Measurements from ENCODE around the gene WDR33. TPM values are rescaled to one million over a fixed set of nuclear protein-coding genes. Genes with fewer than 3 reads are reported as not detected.

Gene WDR33
- polyA plus RNA-seq, 3 donors from 2014 or later = 18.6 to 49.8 (median 22.6) TPM

DNA sequence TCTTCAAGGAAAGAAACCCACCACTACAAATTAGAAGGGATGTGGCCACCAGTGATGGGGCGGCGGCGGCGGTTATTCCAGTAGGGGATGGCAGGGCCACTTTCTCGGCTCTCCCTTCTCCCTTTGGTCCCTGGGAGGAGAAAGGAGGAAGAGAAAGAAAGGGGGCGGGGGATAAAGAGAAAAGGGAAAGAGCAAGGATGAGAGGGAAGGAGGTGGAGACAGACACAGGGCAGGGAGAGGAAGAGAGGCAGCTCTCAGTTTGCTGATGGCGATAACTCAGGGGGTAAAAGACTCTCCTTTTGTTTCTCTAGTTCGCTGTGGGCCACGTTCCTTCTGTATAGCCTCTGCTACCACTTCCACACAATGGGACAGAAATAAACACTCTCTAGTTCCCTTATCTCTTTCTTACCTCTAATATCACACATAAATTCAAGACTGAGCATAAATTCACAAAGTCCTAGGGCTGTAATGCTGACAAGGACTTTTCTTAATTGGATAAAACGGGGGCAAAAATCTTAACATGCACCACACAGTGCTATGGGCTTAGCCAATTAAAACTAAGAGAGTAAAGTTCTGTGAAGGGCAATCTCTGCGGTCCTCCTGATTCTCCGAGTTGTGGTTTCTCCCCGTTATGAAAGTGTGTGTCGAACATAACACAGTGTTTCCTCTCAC is 95.1 kb downstream of the WDR33 start:
- H3K4me3 Mint-ChIP-seq = no peak overlapping the region
- H3K27ac Mint-ChIP-seq = peak overlapping the region in 2 of 6 donors; percentile 31 to 79
- H3K36me3 Mint-ChIP-seq = peaks cover 17 to 28% (median 17%) of the 10 kb centered on the region in 3 donors
- H3K4me1 Mint-ChIP-seq = no peaks in the 10 kb centered on the region
- H3K27me3 Mint-ChIP-seq (ENCODE audit: low read depth in 3 of 3) = peaks cover 1 to 3% (median 2%) of the 10 kb centered on the region in 3 donors
- no peaks in the 10 kb centered on the region for H3K9me3 Mint-ChIP-seq
- DNase-seq = no peak

DNA sequence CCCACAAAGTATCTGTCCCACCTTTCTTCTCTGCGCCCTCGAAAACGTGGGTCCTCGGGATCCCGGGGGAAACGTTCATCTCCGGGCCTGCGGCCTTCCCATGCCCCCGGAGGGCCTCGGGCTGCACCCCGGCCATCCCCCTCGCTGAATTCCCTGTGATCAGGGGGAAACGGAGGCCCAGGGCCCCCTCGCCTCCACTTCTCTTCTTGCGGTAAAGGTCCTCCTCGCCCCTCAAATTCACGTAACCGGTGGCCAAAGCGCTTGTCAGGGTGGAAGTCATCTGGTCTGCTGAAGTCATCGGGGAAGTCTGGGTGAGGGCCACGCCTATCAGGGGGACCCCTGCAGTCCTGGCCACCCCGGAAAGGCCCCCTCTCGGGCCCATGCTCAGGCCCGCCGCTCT is 97.4 kb downstream of the WDR33 start:
- no peak overlapping the region for H3K4me3 Mint-ChIP-seq
- H3K27ac Mint-ChIP-seq = no peak overlapping the region
- H3K36me3 Mint-ChIP-seq = peaks cover 13 to 31% (median 15%) of the 10 kb centered on the region in 3 donors
- peaks cover 0 to 3% (median 2%) of the 10 kb centered on the region in 3 donors for H3K27me3 Mint-ChIP-seq (ENCODE audit: low read depth in 3 of 3)
- DNase-seq = no peak
- no peaks in the 10 kb centered on the region for H3K4me1 Mint-ChIP-seq
- H3K9me3 Mint-ChIP-seq = no peaks in the 10 kb centered on the region

DNA sequence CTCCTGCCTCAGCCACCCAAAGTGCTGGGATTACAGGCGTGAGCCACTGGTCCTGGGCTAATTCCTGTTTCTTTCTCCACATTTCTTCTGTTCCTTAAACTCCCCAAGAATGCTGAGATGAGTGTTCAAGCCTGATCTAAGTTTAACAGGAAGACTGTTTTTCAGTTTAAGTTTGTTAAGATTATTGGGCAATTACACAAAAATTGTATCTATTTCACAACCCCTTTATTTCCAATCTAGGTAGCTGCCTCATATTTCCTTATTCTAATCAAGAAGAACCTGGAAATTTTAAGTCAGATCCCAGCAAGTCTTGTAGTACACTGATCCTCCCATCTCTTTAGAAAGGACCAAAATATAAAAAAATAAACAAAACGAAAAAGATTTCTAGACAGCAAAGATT is 98.0 kb downstream of the WDR33 start:
- DNase-seq = no peak
- no peak overlapping the region for H3K4me3 Mint-ChIP-seq
- H3K9me3 Mint-ChIP-seq = no peaks in the 10 kb centered on the region
- no peaks in the 10 kb centered on the region for H3K4me1 Mint-ChIP-seq
- H3K27ac Mint-ChIP-seq = peak overlapping the region in 1 of 6 donors; percentile 49
- H3K36me3 Mint-ChIP-seq = peaks cover 10 to 28% (median 11%) of the 10 kb centered on the region in 3 donors
- H3K27me3 Mint-ChIP-seq (ENCODE audit: low read depth in 3 of 3) = peaks cover 0 to 3% (median 2%) of the 10 kb centered on the region in 3 donors

DNA sequence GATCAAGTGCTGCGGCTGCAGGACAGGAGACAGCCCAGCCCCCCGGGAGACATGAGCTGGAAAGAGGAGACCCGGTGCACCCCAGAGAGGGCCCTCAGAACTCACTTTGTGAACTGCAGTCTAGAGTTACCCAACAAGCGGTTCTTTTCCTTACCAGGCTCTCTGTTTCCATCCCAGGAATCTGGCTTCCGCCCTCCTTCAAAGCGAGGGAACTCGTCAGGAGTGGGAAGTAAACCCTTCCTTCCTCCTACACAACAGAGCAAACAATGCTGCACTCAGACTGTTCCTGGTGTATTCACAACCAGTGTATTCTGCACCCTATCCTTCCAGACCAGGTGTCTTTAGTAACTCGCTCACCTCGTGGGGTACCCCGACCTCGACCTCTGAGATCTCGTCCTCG is 101.6 kb downstream of the WDR33 start:
- Mint-ChIP-seq H3K4me1 (peaks cover 12 to 19% of the 10 kb centered on the region in 2 donors), H3K36me3 (peaks cover 4 to 30% (median 15%) of the 10 kb centered on the region in 3 donors), H3K9me3 (no peaks in the 10 kb centered on the region), H3K27me3 (ENCODE audit: low read depth in 3 of 3) (peaks cover 0 to 3% (median under 1%) of the 10 kb centered on the region in 3 donors), H3K27ac (peak overlapping the region in 1 of 6 donors; percentile 61), H3K4me3 (no peak overlapping the region)
- no peak for DNase-seq

DNA sequence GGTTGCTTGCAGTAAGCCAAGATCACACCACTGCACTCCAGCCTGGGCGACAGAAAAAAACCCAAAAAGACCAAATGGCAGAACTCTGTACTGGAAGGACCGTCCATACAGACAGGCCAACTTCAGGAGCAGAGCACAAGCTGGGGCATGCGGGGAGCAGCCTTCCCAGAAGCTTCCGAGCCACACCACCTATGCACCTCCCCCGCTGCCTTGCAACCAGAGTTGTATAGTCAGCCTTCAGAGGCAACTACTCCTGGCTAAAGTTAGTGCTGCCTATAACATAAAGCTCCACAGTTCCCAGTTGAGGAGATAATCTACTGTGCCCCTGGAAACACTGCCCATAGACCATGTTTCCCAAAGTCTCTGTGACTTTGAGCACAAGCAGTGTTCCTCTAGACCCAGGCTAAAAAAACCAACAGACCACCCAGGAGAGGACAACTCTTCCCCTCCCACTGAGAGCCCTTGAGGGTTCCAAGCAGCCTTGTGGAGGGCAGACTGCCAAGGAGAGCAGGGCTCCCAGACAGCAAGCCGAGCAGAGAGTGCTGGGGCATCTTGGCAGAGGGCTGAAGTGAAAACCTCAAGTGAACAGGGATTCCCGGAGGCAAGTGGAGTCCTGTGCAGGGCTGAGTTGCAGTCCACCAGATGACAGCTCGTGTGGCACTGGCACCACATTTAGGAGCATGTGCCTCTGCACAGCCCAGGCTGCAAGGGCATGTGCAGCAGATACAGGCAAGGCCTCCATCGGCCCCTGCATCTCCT is 102.9 kb downstream of the WDR33 start:
- peaks cover 0 to 3% (median 0%) of the 10 kb centered on the region in 3 donors for H3K27me3 Mint-ChIP-seq (ENCODE audit: low read depth in 3 of 3)
- peak overlapping the region in 2 of 6 donors; percentile 21 to 77 for H3K27ac Mint-ChIP-seq
- DNase-seq = no peak
- H3K4me3 Mint-ChIP-seq = no peak overlapping the region
- peaks cover 22 to 32% of the 10 kb centered on the region in 2 donors for H3K4me1 Mint-ChIP-seq
- no peaks in the 10 kb centered on the region for H3K9me3 Mint-ChIP-seq
- H3K36me3 Mint-ChIP-seq = peaks cover 4 to 27% (median 14%) of the 10 kb centered on the region in 3 donors

DNA sequence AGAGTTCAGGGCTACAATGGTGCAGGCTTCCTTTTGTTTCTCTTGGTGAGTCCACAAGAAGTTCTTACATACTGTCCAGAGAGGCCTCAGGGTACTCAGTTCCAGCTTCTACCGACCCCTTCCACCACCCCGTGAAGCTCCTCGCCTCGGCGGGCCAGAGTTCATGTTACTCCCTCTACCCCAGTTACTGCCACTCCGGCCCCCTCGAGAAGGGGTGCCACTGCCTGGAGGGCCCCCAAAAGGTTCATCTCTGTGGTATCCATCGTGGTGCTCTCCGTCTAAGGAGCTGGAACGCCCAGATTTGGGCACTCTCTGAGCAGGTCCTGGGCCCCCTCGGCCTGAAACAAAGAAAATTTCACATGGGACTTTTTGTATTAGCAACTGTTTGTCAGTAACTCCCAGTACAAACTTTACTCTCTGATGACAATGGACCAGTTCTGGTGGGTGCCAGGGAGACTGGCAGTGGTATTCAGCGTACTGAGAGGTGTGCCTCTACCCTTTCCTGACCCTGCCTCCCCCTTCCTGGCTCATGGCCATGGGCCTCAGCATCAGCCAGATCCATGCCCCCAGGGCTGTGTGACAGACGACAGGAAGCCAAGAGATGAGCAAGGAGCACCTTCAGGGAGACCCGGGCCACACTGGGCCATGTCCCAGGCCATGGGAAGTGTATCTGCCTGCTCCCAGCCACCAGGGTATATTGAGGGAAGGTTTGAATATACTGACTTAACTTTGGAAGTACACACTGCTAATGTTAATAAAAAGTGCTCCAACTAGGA is 104.6 kb downstream of the WDR33 start:
- Mint-ChIP-seq H3K36me3 (peaks cover 4 to 27% (median 12%) of the 10 kb centered on the region in 3 donors), H3K9me3 (no peaks in the 10 kb centered on the region), H3K4me3 (peak overlapping the region in 1 of 5 donors; percentile 40), H3K4me1 (peaks cover 32 to 43% of the 10 kb centered on the region in 2 donors), H3K27me3 (ENCODE audit: low read depth in 3 of 3) (peaks cover 0 to 9% (median 7%) of the 10 kb centered on the region in 3 donors), H3K27ac (peak overlapping the region in 2 of 6 donors; percentile 51 to 72)
- DNase-seq = no peak

DNA sequence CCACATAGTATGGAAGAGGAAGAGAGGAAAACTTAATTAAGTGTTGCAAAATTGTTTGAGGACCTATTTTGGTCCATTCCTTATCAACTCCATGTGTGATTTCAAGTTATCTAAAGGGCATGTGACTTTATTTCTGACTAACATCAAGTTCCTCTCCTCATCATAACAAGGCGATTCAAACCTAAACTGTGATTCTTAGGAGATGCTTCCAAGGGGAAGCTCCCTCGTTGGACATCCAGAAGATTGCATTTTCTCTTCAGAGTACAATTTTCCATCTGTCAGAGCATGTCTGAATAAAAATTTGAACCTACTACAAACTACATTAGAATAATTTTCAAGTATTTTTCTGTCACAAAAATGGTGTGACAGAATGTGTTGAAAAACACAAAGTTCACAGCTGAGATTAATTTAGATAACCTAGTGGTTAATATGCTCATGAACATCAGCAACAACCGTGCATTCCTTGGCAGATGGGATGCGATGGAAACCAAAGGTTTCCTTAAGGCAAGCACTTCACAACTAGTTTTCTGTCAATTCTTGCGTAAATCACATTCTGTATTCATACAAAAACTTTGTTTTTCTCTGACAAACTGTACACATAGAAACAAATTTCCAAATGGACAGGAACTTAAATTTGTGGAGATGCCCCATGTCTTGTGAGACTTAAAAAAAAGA is 105.4 kb downstream of the WDR33 start:
- Mint-ChIP-seq H3K4me3 (peak overlapping the region in 1 of 5 donors; percentile 1), H3K27ac (peak overlapping the region in 5 of 6 donors; percentile 2 to 64 (median 59)), H3K4me1 (peaks cover 40 to 46% of the 10 kb centered on the region in 2 donors), H3K27me3 (ENCODE audit: low read depth in 3 of 3) (peaks cover 7 to 16% (median 16%) of the 10 kb centered on the region in 3 donors), H3K36me3 (peaks cover 0 to 27% (median 8%) of the 10 kb centered on the region in 3 donors), H3K9me3 (no peaks in the 10 kb centered on the region)
- DNase-seq = no peak

DNA sequence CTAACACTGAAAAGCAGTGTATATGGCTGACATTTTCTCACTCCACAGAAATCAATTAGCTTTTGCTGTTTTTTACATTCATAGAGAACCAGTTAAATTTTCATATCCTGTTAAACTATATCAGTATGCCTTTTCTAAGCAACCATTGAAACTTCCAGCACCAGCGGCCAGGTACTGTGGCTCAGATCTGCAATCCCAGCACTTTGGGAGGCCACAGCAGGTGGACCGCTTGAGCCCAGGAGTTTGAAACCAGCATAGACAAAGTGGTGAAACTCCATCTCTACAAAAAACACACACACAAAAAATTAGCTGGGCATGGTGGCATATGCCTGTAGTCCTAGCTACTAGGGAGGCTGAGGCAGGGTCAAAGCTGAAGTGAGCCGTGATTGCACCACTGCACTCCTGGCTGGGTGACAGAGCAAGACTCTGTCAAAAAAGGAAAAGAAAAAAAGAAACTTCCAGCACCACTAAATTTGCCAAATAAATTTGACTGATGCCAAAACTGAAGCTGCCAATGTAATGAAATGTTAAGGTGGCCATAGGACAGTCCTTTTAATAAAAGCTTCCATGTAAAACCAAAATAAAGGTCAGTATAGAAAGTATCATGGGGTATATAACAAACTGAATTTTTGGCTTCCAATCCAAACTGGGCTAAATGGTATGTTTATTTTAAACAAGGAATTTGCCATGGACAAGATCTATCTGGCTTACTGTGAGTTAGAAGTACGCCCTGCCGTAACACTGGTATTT is 106.2 kb downstream of the WDR33 start:
- H3K27me3 Mint-ChIP-seq (ENCODE audit: low read depth in 3 of 3) = peaks cover 7 to 18% (median 16%) of the 10 kb centered on the region in 3 donors
- H3K36me3 Mint-ChIP-seq = peaks cover 0 to 23% (median 7%) of the 10 kb centered on the region in 3 donors
- H3K27ac Mint-ChIP-seq = peak overlapping the region; percentile 2 to 64 (median 55)

DNA sequence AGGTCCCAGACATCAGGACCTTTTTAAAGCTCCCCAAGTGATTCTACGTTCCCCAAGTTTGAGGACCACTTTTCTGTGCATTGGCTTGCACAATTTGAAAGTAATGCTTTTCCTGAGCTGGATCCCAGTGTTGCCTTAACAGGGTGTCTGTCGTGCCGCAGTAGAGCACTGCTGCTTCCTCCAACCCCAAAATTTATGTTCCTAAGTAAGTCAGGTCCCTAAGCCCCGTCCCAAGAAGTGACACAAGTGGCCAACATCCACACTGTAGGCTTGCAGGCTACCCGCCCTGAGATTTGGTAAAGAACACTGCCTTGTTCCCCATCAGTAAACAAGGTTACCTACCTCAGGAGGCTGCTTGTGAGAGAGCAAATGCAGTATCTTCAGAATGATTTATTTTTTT is 107.7 kb downstream of the WDR33 start:
- Mint-ChIP-seq H3K4me1 (peaks cover 44 to 52% of the 10 kb centered on the region in 2 donors), H3K9me3 (no peaks in the 10 kb centered on the region), H3K4me3 (peak overlapping the region in 3 of 5 donors; percentile 7 to 38 (median 33)), H3K27ac (peak overlapping the region in 5 of 6 donors; percentile 35 to 97 (median 94)), H3K36me3 (peaks cover 5 to 13% (median 6%) of the 10 kb centered on the region in 3 donors), H3K27me3 (ENCODE audit: low read depth in 3 of 3) (peaks cover 7 to 20% (median 19%) of the 10 kb centered on the region in 3 donors)
- no peak for DNase-seq

More for the DNA sequence above, 106.2 kb downstream of the WDR33 start:
- no peak for DNase-seq
- Mint-ChIP-seq H3K9me3 (no peaks in the 10 kb centered on the region), H3K4me1 (peaks cover 44 to 52% of the 10 kb centered on the region in 2 donors), H3K4me3 (peak overlapping the region in 1 of 5 donors; percentile 63)

DNA sequence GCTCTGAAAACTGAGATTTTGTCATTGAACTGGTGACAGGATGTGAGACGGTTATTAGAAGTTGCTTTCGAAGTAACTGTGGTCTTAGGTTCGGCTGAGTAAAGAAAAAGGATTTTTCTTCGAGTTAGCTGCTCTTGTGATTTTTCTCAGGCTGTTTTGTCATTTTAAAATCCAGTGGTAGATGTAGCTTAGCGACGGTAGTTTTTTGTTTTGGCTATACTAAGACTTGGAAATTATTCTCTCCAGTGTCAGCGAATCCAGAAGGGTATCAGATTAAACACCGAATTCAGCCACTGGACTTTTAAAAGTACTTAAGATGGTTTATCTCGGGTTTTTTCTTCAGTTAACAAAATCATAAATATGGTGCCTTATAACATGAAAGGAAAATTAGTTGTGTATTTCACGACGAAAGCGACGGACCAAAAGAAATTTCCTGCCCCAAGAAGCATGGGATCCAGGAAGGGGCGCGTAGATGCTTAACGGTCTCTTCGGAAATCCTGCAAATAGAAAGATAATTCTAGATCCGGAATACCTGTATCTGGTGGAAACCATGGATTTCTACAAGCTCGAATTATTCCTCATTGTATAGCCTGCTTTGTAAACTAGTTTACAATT is 108.5 kb downstream of the WDR33 start:
- peak overlapping the region; percentile 94 to 97 (median 97) for H3K27ac Mint-ChIP-seq
- DNase-seq = no peak
- peaks cover 5 to 7% (median 7%) of the 10 kb centered on the region in 3 donors for H3K36me3 Mint-ChIP-seq
- peaks cover 44 to 52% of the 10 kb centered on the region in 2 donors for H3K4me1 Mint-ChIP-seq
- peak overlapping the region; percentile 88 to 93 (median 90) for H3K4me3 Mint-ChIP-seq
- H3K27me3 Mint-ChIP-seq (ENCODE audit: low read depth in 3 of 3) = peaks cover 7 to 20% (median 20%) of the 10 kb centered on the region in 3 donors
- no peaks in the 10 kb centered on the region for H3K9me3 Mint-ChIP-seq

DNA sequence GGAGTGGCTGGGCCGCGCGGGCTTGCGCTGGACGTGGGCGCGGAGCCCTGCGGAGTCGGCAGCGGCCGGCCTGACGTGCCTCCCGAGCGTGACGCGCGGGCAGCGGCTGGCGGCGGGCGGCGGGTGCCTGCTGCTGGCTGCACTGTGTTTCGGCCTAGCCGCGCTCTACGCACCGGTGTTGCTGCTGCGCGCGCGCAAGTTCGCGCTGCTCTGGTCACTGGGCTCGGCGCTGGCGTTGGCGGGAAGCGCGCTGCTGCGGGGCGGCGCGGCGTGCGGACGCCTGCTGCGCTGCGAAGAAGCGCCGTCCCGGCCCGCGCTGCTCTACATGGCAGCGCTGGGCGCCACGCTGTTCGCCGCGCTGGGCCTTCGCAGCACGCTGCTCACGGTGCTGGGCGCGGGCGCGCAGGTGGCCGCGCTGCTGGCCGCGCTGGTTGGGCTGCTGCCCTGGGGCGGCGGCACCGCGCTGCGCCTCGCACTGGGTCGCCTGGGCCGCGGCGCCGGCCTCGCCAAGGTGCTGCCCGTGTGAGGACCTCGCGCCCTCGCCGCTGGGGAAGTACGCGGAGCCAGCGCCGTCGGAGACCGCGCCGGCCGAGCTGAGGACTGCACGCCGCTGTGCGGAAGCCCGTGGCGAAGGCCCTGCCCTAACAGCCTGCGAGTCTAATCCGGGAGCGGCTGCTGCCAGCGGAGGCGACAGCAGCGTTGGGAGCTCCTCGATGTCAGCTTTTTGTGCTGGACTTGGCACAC is 109.1 kb downstream of the WDR33 start:
- Mint-ChIP-seq H3K27ac (peak overlapping the region; percentile 94 to 100 (median 97)), H3K4me3 (peak overlapping the region; percentile 92 to 96 (median 96)), H3K27me3 (ENCODE audit: low read depth in 3 of 3) (peaks cover 7 to 22% (median 20%) of the 10 kb centered on the region in 3 donors), H3K4me1 (peaks cover 44 to 52% of the 10 kb centered on the region in 2 donors), H3K9me3 (no peaks in the 10 kb centered on the region), H3K36me3 (peaks cover 4 to 7% (median 5%) of the 10 kb centered on the region in 3 donors)
- peak; percentile 80 to 84 (median 83) for DNase-seq

Data from immature natural killer cell (primary cell).